Epithelial cell of proximal tubule (primary cell): ENCODE results near the gene ETS2. TPM values are rescaled to one million over a fixed set of nuclear protein-coding genes. Genes with fewer than 3 reads are reported as not detected.

Experiments used
- DNase-seq: peaks from one replicate; pipeline ENCODE4 v3.0.0-alpha.2; 2011; ENCODE audit warnings: low read depth
- H3K4me3 ChIP-seq: 2 replicates; pipeline ENCODE4 v1.5.1; 2011; ENCODE audit warnings: low read depth, mild to moderate bottlenecking, low read length
- CTCF ChIP-seq: conservative IDR thresholded peaks from 2 replicates; pipeline ENCODE4 v1.5.1; 2012; ENCODE audit warnings: low read depth, mild to moderate bottlenecking, low read length
- total RNA-seq: library from RNA; depleted of rRNA; stranded (reverse); fragments of >200 nt; gene quantifications from 2 replicates; pipeline ENCODE4 v1.2.3, GENCODE V29; 2015

Gene ETS2
- total RNA-seq, 1 donor from 2014 or later: 11.1 TPM

- no peak for DNase-seq
- H3K4me3 ChIP-seq: no peak overlapping the region
- TF ChIP-seq CTCF: no peak
Measured at GRCh38 chr21:38815060-38815405, 9.3 kb downstream of the ETS2 start.

- H3K4me3 ChIP-seq: no peak overlapping the region
- DNase-seq: no peak
- TF ChIP-seq CTCF: no peak
Measured at GRCh38 chr21:38816400-38816977, 10.8 kb downstream of the ETS2 start.

- TF ChIP-seq CTCF: no peak
- DNase-seq: no peak
- H3K4me3 ChIP-seq: no peak overlapping the region
Measured at GRCh38 chr21:38817371-38818324, 11.9 kb downstream of the ETS2 start.

- no peak for TF ChIP-seq CTCF
- H3K4me3 ChIP-seq: no peak overlapping the region
- DNase-seq: no peak
Measured at GRCh38 chr21:38818325-38818723, 12.6 kb downstream of the ETS2 start.

- DNase-seq: no peak
- H3K4me3 ChIP-seq: no peak overlapping the region
- TF ChIP-seq CTCF: no peak
Measured at GRCh38 chr21:38819051-38819718, 13.5 kb downstream of the ETS2 start.

GRCh38 chr21:38819719-38820159 lies 14.0 kb downstream of the ETS2 start:
- H3K4me3 ChIP-seq: no peak overlapping the region
- no peak for TF ChIP-seq CTCF
- DNase-seq: no peak
